ENCODE results near the gene IGSF21.

DNA sequence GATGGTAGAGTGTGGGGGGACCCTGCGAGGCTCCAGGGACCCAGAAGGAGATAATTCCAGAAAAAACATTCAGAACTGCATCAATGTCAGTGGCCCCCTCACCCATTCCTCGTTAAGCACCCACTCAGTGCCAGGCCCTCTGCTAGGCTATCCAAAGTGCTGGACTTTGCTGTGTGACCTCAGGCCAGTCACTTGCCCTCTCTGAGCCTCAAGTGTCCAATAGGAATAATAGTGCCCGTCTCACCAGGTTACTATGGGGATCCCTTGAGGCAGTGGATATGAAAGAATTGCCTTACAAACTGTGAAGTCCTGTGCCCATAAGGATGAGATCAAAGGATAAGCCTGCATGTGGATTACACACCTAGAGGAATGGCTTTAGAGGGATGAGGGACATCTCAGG is 83.4 kb downstream of the IGSF21 start:
- TF ChIP-seq, protein P1, sequence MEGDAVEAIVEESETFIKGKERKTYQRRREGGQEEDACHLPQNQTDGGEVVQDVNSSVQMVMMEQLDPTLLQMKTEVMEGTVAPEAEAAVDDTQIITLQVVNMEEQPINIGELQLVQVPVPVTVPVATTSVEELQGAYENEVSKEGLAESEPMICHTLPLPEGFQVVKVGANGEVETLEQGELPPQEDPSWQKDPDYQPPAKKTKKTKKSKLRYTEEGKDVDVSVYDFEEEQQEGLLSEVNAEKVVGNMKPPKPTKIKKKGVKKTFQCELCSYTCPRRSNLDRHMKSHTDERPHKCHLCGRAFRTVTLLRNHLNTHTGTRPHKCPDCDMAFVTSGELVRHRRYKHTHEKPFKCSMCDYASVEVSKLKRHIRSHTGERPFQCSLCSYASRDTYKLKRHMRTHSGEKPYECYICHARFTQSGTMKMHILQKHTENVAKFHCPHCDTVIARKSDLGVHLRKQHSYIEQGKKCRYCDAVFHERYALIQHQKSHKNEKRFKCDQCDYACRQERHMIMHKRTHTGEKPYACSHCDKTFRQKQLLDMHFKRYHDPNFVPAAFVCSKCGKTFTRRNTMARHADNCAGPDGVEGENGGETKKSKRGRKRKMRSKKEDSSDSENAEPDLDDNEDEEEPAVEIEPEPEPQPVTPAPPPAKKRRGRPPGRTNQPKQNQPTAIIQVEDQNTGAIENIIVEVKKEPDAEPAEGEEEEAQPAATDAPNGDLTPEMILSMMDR (optimal IDR thresholded peaks at IDR 0.05 in 1 of 3, IDR thresholded peaks at IDR 0.05 in 1 of 3, conservative IDR thresholded peaks at IDR 0.05 in 1 of 3; ENCODE audit: extremely low read depth in 1 of 3, insufficient read depth in 2 of 3, low read length in 3 of 3), result no peak
- TF ChIP-seq EZH2 (IDR thresholded peaks at IDR 0.05; ENCODE audit: low read length), result no peak

Data from keratinocyte (primary cell).